Measurements from ENCODE around the gene P4HB. TPM values are rescaled to one million over a fixed set of nuclear protein-coding genes. Genes with fewer than 3 reads are reported as not detected.

The P4HB gene
- total RNA-seq, 1 experiment from 2014 or later, result 666 TPM

GRCh38 chr17:81898029-81898866 is 37.9 kb upstream of the P4HB start:
- peak; percentile 94 for DNase-seq (ENCODE audit: low read depth)

GRCh38 chr17:81895400-81895799 is 35.1 kb upstream of the P4HB start:
- DNase-seq (ENCODE audit: low read depth), result no peak

GRCh38 chr17:81891303-81891552 is 30.9 kb upstream of the P4HB start:
- no peak for DNase-seq (ENCODE audit: low read depth)

GRCh38 chr17:81890447-81891302 is 30.3 kb upstream of the P4HB start:
- no peak for DNase-seq (ENCODE audit: low read depth)

- no peak for DNase-seq (ENCODE audit: low read depth)
Measured at GRCh38 chr17:81889602-81890001, 29.3 kb upstream of the P4HB start.

GRCh38 chr17:81888988-81889595 is 28.8 kb upstream of the P4HB start:
- DNase-seq (ENCODE audit: low read depth), result no peak

- no peak for DNase-seq (ENCODE audit: low read depth)
Measured at GRCh38 chr17:81888105-81888987, 28.0 kb upstream of the P4HB start.

GRCh38 chr17:81885869-81886548 is 25.7 kb upstream of the P4HB start:
- DNase-seq (ENCODE audit: low read depth), result peak; percentile 97

GRCh38 chr17:81885454-81885853 is 25.1 kb upstream of the P4HB start:
- DNase-seq (ENCODE audit: low read depth), result no peak

GRCh38 chr17:81884968-81885367 is 24.6 kb upstream of the P4HB start:
- DNase-seq (ENCODE audit: low read depth), result no peak

- DNase-seq (ENCODE audit: low read depth), result peak; percentile 56
Measured at GRCh38 chr17:81884520-81884919, 24.2 kb upstream of the P4HB start.

GRCh38 chr17:81879121-81879520 is 18.8 kb upstream of the P4HB start:
- no peak for DNase-seq (ENCODE audit: low read depth)

- DNase-seq (ENCODE audit: low read depth), result no peak
Measured at GRCh38 chr17:81878294-81878693, 18.0 kb upstream of the P4HB start.

- DNase-seq (ENCODE audit: low read depth), result no peak
Measured at GRCh38 chr17:81877569-81877968, 17.2 kb upstream of the P4HB start.

GRCh38 chr17:81871387-81872230 is 11.3 kb upstream of the P4HB start:
- DNase-seq (ENCODE audit: low read depth), result peak; percentile 84

GRCh38 chr17:81870981-81871386 is 10.6 kb upstream of the P4HB start, which contains the start of gene ARHGDIA:
ARHGDIA (minus strand) TSS chr17:81871337; CDS start chr17:81869930, 1,407 bp downstream.
- DNase-seq (ENCODE audit: low read depth), result no peak

- peak; percentile 63 for DNase-seq (ENCODE audit: low read depth)
Measured at GRCh38 chr17:81870131-81870980, 10.0 kb upstream of the P4HB start.

- no peak for DNase-seq (ENCODE audit: low read depth)
Measured at GRCh38 chr17:81869221-81870130, 9.1 kb upstream of the P4HB start.
